Ishikawa (cell line): ENCODE results near the gene C1QC.

Experiments
- CEBPB ChIP-seq: IDR thresholded peaks from 2 replicates; pipeline ENCODE4 v1.6.1; 2012
- CREB1 ChIP-seq: IDR thresholded peaks from 2 replicates; pipeline ENCODE4 v1.6.1; 2012; ENCODE audit warnings: low read depth
- EGR1 ChIP-seq: IDR thresholded peaks from 2 replicates; pipeline ENCODE4 v1.6.1; 2012
- EP300 ChIP-seq: IDR thresholded peaks from 2 replicates; pipeline ENCODE4 v1.6.1; 2012; ENCODE audit warnings: borderline replicate concordance
- FOXM1 ChIP-seq: IDR thresholded peaks from 2 replicates; pipeline ENCODE4 v1.6.1; 2012; ENCODE audit warnings: low read depth, borderline replicate concordance
- NFIC ChIP-seq: IDR thresholded peaks from 2 replicates; pipeline ENCODE4 v1.6.1; 2012
- RAD21 ChIP-seq: IDR thresholded peaks from 2 replicates; pipeline ENCODE4 v1.6.1; 2012; ENCODE audit warnings: low read depth
- TAF1 ChIP-seq: IDR thresholded peaks from 2 replicates; pipeline ENCODE4 v1.6.1; 2012; ENCODE audit warnings: low read depth, mild to moderate bottlenecking
- TCF12 ChIP-seq: IDR thresholded peaks from 2 replicates; pipeline ENCODE4 v1.6.1; 2012; ENCODE audit warnings: low read depth
- TEAD4 ChIP-seq: IDR thresholded peaks from 2 replicates; pipeline ENCODE4 v1.6.1; 2012
- USF1 ChIP-seq: IDR thresholded peaks from 2 replicates; pipeline ENCODE4 v1.6.1; 2012
- YY1 ChIP-seq: IDR thresholded peaks from 2 replicates; pipeline ENCODE4 v1.6.1; 2012; ENCODE audit warnings: low read depth
- ZBTB7A ChIP-seq: IDR thresholded peaks from 2 replicates; pipeline ENCODE4 v1.6.1; 2012; ENCODE audit warnings: low read depth
- TF ChIP-seq, protein P1 (sequence below): IDR thresholded peaks from 2 replicates; pipeline ENCODE4 v1.6.1; 2012; ENCODE audit warnings: low read depth, mild to moderate bottlenecking
- TF ChIP-seq, protein P2 (sequence below): IDR thresholded peaks from 2 replicates; pipeline ENCODE4 v1.6.1; 2012

C1QC gene

DNA sequence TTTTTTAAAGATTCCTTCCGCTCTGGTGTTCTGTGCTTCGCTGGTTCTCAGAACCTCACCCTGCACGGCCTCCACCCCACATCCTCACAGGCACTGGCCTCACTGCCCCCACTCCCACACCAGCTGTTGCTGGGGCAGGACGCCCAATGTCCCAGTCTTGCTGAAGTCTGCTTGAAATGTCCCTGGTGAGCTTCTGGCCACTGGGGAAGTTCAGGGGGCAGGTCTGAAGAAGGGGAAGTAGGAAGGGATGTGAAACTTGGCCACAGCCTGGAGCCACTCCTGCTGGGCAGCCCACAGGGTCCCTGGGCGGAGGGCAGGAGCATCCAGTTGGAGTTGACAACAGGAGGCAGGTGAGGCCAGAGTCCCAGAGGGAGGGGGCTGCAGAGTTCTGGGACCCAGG is 7.1 kb upstream of the C1QC start, which contains the start of gene C1QA:
C1QA (plus strand) TSS at position 276 of the 400 bp plus-strand sequence. CDS start 989 bp downstream, outside the sequence.
- TF ChIP-seq CREB1: no peak

GRCh38 chr1:22636927-22637326 is 6.5 kb upstream of the C1QC start:
- TF ChIP-seq, protein P1, sequence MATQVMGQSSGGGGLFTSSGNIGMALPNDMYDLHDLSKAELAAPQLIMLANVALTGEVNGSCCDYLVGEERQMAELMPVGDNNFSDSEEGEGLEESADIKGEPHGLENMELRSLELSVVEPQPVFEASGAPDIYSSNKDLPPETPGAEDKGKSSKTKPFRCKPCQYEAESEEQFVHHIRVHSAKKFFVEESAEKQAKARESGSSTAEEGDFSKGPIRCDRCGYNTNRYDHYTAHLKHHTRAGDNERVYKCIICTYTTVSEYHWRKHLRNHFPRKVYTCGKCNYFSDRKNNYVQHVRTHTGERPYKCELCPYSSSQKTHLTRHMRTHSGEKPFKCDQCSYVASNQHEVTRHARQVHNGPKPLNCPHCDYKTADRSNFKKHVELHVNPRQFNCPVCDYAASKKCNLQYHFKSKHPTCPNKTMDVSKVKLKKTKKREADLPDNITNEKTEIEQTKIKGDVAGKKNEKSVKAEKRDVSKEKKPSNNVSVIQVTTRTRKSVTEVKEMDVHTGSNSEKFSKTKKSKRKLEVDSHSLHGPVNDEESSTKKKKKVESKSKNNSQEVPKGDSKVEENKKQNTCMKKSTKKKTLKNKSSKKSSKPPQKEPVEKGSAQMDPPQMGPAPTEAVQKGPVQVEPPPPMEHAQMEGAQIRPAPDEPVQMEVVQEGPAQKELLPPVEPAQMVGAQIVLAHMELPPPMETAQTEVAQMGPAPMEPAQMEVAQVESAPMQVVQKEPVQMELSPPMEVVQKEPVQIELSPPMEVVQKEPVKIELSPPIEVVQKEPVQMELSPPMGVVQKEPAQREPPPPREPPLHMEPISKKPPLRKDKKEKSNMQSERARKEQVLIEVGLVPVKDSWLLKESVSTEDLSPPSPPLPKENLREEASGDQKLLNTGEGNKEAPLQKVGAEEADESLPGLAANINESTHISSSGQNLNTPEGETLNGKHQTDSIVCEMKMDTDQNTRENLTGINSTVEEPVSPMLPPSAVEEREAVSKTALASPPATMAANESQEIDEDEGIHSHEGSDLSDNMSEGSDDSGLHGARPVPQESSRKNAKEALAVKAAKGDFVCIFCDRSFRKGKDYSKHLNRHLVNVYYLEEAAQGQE: no peak
- no peak for TF ChIP-seq ZBTB7A
- TF ChIP-seq CREB1: no peak
- TF ChIP-seq FOXM1: no peak
- no peak for TF ChIP-seq NFIC
- TF ChIP-seq CEBPB: no peak
- TF ChIP-seq TEAD4: no peak

GRCh38 chr1:22637907-22638445 is 5.5 kb upstream of the C1QC start:
- TF ChIP-seq EGR1 (no peak), NFIC (no peak), CREB1 (no peak), YY1 (no peak), USF1 (no peak), FOXM1 (no peak), EP300 (no peak), RAD21 (no peak), TEAD4 (no peak)
- TF ChIP-seq, protein P2, sequence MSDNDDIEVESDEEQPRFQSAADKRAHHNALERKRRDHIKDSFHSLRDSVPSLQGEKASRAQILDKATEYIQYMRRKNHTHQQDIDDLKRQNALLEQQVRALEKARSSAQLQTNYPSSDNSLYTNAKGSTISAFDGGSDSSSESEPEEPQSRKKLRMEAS: no peak

DNA sequence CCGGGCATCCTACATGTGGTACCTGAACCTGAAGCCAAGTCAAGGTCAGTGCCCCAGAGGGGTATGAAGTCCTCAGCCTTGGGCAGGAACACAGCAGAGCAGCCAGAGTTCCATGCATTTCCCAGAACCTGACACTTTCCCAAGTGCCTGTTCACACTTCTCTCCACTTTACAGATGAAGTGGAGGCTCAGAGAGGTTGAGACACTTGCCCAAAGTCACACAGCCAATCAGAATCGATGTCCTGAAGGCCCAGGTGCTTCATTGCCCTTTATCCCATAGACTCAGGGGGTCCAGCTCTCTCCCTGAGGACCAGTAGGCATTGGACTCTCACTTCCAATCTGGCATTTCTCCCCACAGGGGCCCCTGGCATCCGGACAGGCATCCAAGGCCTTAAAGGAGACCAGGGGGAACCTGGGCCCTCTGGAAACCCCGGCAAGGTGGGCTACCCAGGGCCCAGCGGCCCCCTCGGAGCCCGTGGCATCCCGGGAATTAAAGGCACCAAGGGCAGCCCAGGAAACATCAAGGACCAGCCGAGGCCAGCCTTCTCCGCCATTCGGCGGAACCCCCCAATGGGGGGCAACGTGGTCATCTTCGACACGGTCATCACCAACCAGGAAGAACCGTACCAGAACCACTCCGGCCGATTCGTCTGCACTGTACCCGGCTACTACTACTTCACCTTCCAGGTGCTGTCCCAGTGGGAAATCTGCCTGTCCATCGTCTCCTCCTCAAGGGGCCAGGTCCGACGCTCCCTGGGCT is 4.8 kb upstream of the C1QC start:
- TF ChIP-seq FOXM1 (no peak), CEBPB (no peak), TAF1 (no peak), YY1 (no peak), USF1 (no peak), TEAD4 (no peak)

- TF ChIP-seq EGR1 (no peak), EP300 (no peak), TCF12 (no peak), TAF1 (no peak), ZBTB7A (no peak), CREB1 (no peak), YY1 (no peak), TEAD4 (no peak), RAD21 (no peak), USF1 (no peak), NFIC (no peak), CEBPB (no peak), FOXM1 (no peak)
- TF ChIP-seq, protein P1: no peak
- TF ChIP-seq, protein P2: no peak
Measured at GRCh38 chr1:22639286-22639685, 4.1 kb upstream of the C1QC start.

DNA sequence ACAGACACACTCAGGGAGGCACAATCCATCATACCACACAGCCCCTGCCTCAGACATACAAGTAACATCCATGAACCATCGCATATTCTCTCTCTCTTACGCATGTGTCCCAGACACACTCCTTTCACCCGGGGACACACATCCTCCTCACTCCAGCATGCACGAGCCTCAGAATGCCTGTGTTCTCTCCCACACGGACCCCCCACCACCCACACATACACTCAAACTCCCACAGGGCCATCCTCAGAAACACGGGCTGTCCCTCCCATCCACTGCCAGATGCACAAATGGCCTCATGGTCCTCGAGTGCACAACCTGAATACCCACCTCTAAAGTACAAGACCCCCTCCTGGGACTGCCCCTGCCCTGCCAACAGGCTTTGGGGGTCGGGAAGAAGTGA is 2.2 kb upstream of the C1QC start:
- TF ChIP-seq, protein P1: no peak
- no peak for TF ChIP-seq CREB1
- no peak for TF ChIP-seq YY1
- no peak for TF ChIP-seq CEBPB
- no peak for TF ChIP-seq NFIC
- TF ChIP-seq RAD21: no peak
- no peak for TF ChIP-seq EGR1
- TF ChIP-seq TEAD4: no peak
- TF ChIP-seq ZBTB7A: no peak
- TF ChIP-seq TCF12: no peak
- no peak for TF ChIP-seq EP300
- TF ChIP-seq TAF1: no peak
- TF ChIP-seq, protein P2: no peak
- TF ChIP-seq FOXM1: no peak
